ENCODE results near the gene LMAN2L.

- TF ChIP-seq CTCF (IDR thresholded peaks at IDR 0.05), result no peak
- no peak for TF ChIP-seq POLR2A (IDR thresholded peaks at IDR 0.05)
Measured at GRCh38 chr2:96679848-96680247, 60.0 kb downstream of the LMAN2L start.
